Peyer's patch (tissue), 4 donors: ENCODE results near the gene TREM2. TPM values are rescaled to one million over a fixed set of nuclear protein-coding genes. Genes with fewer than 3 reads are reported as not detected.

Experiments used
- DNase-seq, 3 donors: peaks; one replicate each; pipeline ENCODE4 v3.0.0-alpha.2; 2017 to 2019
- H3K27ac ChIP-seq, 4 donors: fragments of 200-600 bp; sonication (generic); one replicate each; pipeline ENCODE4 v1.5.1; 2016 to 2019
- H3K27me3 ChIP-seq, 2 donors: fragments of 200-600 bp; sonication (generic); one replicate each; pipeline ENCODE4 v1.5.1; 2019
- H3K36me3 ChIP-seq, 3 donors: fragments of 200-600 bp; sonication (generic); one replicate each; pipeline ENCODE4 v1.5.1; 2016 to 2019
- H3K4me1 ChIP-seq, 4 donors: fragments of 200-600 bp; sonication (generic); one replicate each; pipeline ENCODE4 v1.5.1; 2016 to 2019
- H3K4me3 ChIP-seq, 4 donors: fragments of 200-600 bp; sonication (generic); 1 replicate in 3 of 4; 2 replicates in 1 of 4; pipeline ENCODE4 v1.5.1; 2016 to 2019; ENCODE audit warnings: mild to moderate bottlenecking in 1 of 4
- H3K9me3 ChIP-seq, 4 donors: fragments of 200-600 bp; sonication (generic); one replicate each; pipeline ENCODE4 v1.5.1; 2016 to 2019; ENCODE audit warnings: mild to moderate bottlenecking in 1 of 4
- CTCF ChIP-seq, 6 experiments: fragments of 450-650 bp in 4 of 6; fragments of 200-600 bp in 2 of 6; sonication (generic) in 1 of 6; IDR thresholded peaks; one replicate each; pipeline ENCODE4 v1.5.1; 2017 to 2019; ENCODE audit warnings: antibody characterized with exemption in 6 of 6, mild to moderate bottlenecking in 3 of 6, moderate library complexity in 1 of 6
- POLR2A ChIP-seq, 2 donors: fragments of 450-650 bp; IDR thresholded peaks; one replicate each; pipeline ENCODE4 v1.5.1; 2017; ENCODE audit warnings: antibody characterized with exemption in 2 of 2, mild to moderate bottlenecking in 2 of 2, moderate library complexity in 2 of 2
- total RNA-seq, 4 donors: library from RNA; depleted of rRNA; stranded (reverse); fragments of >200 nt; gene quantifications; one replicate each; pipeline ENCODE4 v1.1.0, GENCODE V29; 2016

TREM2 gene
- total RNA-seq, 4 donors from 2014 or later = 1.2 TPM; not detected in 3

- no peaks in the 10 kb centered on the region for H3K9me3 ChIP-seq
- H3K4me1 ChIP-seq = no peaks in the 10 kb centered on the region
- H3K4me3 ChIP-seq = no peak overlapping the region
- DNase-seq = no peak
- no peaks in the 10 kb centered on the region for H3K36me3 ChIP-seq
- H3K27me3 ChIP-seq = no peaks in the 10 kb centered on the region
- no peak overlapping the region for H3K27ac ChIP-seq
- no peak for TF ChIP-seq POLR2A (IDR thresholded peaks at IDR 0.05)
- no peak for TF ChIP-seq CTCF (IDR thresholded peaks at IDR 0.05)
These were observed 914 bp downstream of the TREM2 start for GRCh38 chr6:41161851-41162552.

GRCh38 chr6:41161380-41161779, 1.5 kb downstream of the TREM2 start:
- Histone ChIP-seq H3K9me3 (no peaks in the 10 kb centered on the region), H3K36me3 (no peaks in the 10 kb centered on the region), H3K4me3 (no peak overlapping the region), H3K4me1 (no peaks in the 10 kb centered on the region), H3K27ac (no peak overlapping the region), H3K27me3 (no peaks in the 10 kb centered on the region)
- TF ChIP-seq POLR2A (IDR thresholded peaks at IDR 0.05) (no peak), CTCF (IDR thresholded peaks at IDR 0.05) (no peak)
- no peak for DNase-seq

DNA sequence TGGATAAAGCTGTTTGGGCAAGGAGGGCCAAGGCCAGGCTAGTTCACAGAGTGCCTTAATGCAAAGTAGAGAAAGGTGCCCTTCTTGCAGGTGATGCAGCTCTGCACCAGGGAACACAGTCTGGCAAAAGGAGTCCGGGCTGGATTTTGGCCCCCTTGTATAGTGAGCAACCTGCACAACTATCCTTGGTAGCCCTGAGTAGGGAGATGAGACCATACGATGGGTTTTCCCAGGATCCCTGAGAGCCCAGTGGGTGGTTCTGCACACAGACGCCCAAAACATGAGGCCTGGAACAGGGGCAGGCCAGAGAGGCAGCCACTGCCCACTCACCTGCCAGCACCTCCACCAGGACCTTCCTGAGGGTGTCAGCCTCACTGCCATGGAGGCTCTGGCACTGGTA, 2.0 kb downstream of the TREM2 start:
- Histone ChIP-seq H3K27me3 (no peaks in the 10 kb centered on the region), H3K36me3 (no peaks in the 10 kb centered on the region), H3K9me3 (no peaks in the 10 kb centered on the region), H3K4me1 (no peaks in the 10 kb centered on the region), H3K27ac (no peak overlapping the region), H3K4me3 (no peak overlapping the region)
- no peak for DNase-seq
- no peak for TF ChIP-seq POLR2A (IDR thresholded peaks at IDR 0.05)
- no peak for TF ChIP-seq CTCF (IDR thresholded peaks at IDR 0.05)

- H3K27ac ChIP-seq = no peak overlapping the region
- no peaks in the 10 kb centered on the region for H3K36me3 ChIP-seq
- TF ChIP-seq CTCF (IDR thresholded peaks at IDR 0.05) (no peak), POLR2A (IDR thresholded peaks at IDR 0.05) (no peak)
- H3K9me3 ChIP-seq = no peaks in the 10 kb centered on the region
- no peak overlapping the region for H3K4me3 ChIP-seq
- no peaks in the 10 kb centered on the region for H3K27me3 ChIP-seq
- no peak for DNase-seq
- no peaks in the 10 kb centered on the region for H3K4me1 ChIP-seq
These were observed 3.4 kb downstream of the TREM2 start for GRCh38 chr6:41159415-41160082.

DNA sequence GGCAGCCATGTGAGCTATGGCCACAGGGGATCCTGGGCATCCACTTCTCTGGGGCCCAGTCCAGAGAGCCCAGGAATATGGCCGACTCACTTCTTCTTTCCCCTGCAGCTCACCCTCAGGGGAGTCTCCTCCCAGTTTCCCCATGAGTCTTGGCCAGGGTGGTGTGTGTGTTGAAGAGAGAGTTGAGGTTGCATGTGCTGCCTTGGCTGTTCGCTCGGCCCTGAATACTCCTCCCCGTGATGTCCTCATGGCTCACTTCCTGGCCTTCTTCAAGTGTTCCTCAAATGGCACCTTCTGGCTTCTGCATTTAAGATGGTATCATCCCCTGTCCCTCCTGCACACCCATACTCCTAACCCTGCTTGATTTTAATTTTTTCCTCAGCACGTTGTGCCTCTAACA, 5.6 kb downstream of the TREM2 start:
- no peak for TF ChIP-seq POLR2A (IDR thresholded peaks at IDR 0.05)
- no peak for TF ChIP-seq CTCF (IDR thresholded peaks at IDR 0.05)
- Histone ChIP-seq H3K4me1 (no peaks in the 10 kb centered on the region), H3K27me3 (no peaks in the 10 kb centered on the region), H3K4me3 (no peak overlapping the region), H3K27ac (no peak overlapping the region), H3K9me3 (no peaks in the 10 kb centered on the region), H3K36me3 (no peaks in the 10 kb centered on the region)
- no peak for DNase-seq
